ENCODE data around the gene MMP25. TPM values are rescaled to one million over a fixed set of nuclear protein-coding genes. Genes with fewer than 3 reads are reported as not detected.
A peak's percentile ranks its signal among the peaks of the same experiment; 100 is the strongest.

The MMP25 gene
- total and polyA plus RNA-seq, 2 donors (not counting 1 experiment from before 2014, with no cell fraction given), result 0.12 to 0.22 TPM

GRCh38 chr16:3042376-3042775, 4.0 kb upstream of the MMP25 start:
- no peak overlapping the region for H3K27ac Mint-ChIP-seq
- Histone ChIP-seq H3K36me3 (replicated peaks in 1 of 2; ENCODE audit: control extremely low read depth in 1 of 2, control insufficient read depth in 1 of 2, extremely low read depth in 1 of 2, insufficient read depth in 2 of 2, low read length in 1 of 2) (no peaks in the 10 kb centered on the region), H3K4me3 (ENCODE audit: control extremely low read depth in 1 of 5, extremely low read depth in 1 of 5, insufficient read depth in 1 of 5, low read depth in 2 of 5, low read length in 4 of 5) (no peak overlapping the region), H3K79me2 (ENCODE audit: control insufficient read depth, insufficient read depth, low read length) (no peaks in the 10 kb centered on the region), H3K9ac (ENCODE audit: low read length) (no peak overlapping the region), H3K27me3 (replicated peaks in 1 of 4; ENCODE audit: control extremely low read depth in 1 of 4, control insufficient read depth in 3 of 4, insufficient read depth in 4 of 4, low read length in 3 of 4) (peaks cover 0 to 74% (median 40%) of the 10 kb centered on the region in 4 experiments), H3K4me2 (replicated peaks; ENCODE audit: low read depth, low read length, poor library complexity, severe bottlenecking) (no peak overlapping the region), H3K27ac (ENCODE audit: low read length in 2 of 2) (no peak overlapping the region), H2AFZ (ENCODE audit: insufficient read depth, low read depth, low read length, poor library complexity, severe bottlenecking) (no peak overlapping the region), H4K20me1 (ENCODE audit: control insufficient read depth, insufficient read depth, low read length, poor library complexity, severe bottlenecking) (no peaks in the 10 kb centered on the region), H3K4me1 (ENCODE audit: control insufficient read depth in 2 of 2, insufficient read depth in 2 of 2, low read length in 2 of 2) (peaks cover 21 to 29% of the 10 kb centered on the region in 2 donors), H3K9me3 (ENCODE audit: control extremely low read depth in 1 of 3, control insufficient read depth in 2 of 3, insufficient read depth in 1 of 3, low read length in 2 of 3) (peaks cover 0 to 26% (median 0%) of the 10 kb centered on the region in 3 donors)
- H3K4me3 Mint-ChIP-seq, result no peak overlapping the region
- no peaks in the 10 kb centered on the region for H3K9me3 Mint-ChIP-seq (ENCODE audit: insufficient read depth)
- CTCF ChIA-PET, result interaction anchor here (2.9 to 5.3 kb wide), 2 partner anchors 9 to 14 kb away, joined by 14 to 35 read pairs; no protein-coding TSS in a partner anchor
- H3K27me3 Mint-ChIP-seq, result peaks cover 35% of the 10 kb centered on the region
- TF ChIP-seq EZH2 (IDR thresholded peaks at IDR 0.05; ENCODE audit: borderline replicate concordance, insufficient read depth, low read depth, low read length, poor library complexity, severe bottlenecking) (no peak), CTCF (IDR thresholded peaks at IDR 0.05) (no peak)
- POLR2A ChIA-PET, result interaction anchor here (0.6 kb wide), 1 partner anchor 66 kb away, joined by 4 read pairs; no protein-coding TSS in a partner anchor
- WGBS (ENCODE audit: insufficient coverage), result 100% methylated on average over 1 of the region's 3 CpGs
- DNase-seq (no peak), ATAC-seq (ENCODE audit: low read depth) (no peak)
- intact Hi-C loops (cut with micrococcal nuclease), result no loop called here
- H3K4me1 Mint-ChIP-seq, result peaks cover 11% of the 10 kb centered on the region

- CTCF ChIA-PET, result interaction anchor here (5.3 kb wide), 1 partner anchor 12 kb away, joined by 35 read pairs; no protein-coding TSS in a partner anchor
- Histone ChIP-seq H3K27ac (ENCODE audit: low read length in 2 of 2) (no peak overlapping the region), H3K36me3 (replicated peaks in 1 of 2; ENCODE audit: control extremely low read depth in 1 of 2, control insufficient read depth in 1 of 2, extremely low read depth in 1 of 2, insufficient read depth in 2 of 2, low read length in 1 of 2) (no peaks in the 10 kb centered on the region), H4K20me1 (ENCODE audit: control insufficient read depth, insufficient read depth, low read length, poor library complexity, severe bottlenecking) (no peaks in the 10 kb centered on the region), H3K27me3 (replicated peaks in 1 of 4; ENCODE audit: control extremely low read depth in 1 of 4, control insufficient read depth in 3 of 4, insufficient read depth in 4 of 4, low read length in 3 of 4) (peaks cover 0 to 73% (median 32%) of the 10 kb centered on the region in 4 experiments), H3K9me3 (ENCODE audit: control extremely low read depth in 1 of 3, control insufficient read depth in 2 of 3, insufficient read depth in 1 of 3, low read length in 2 of 3) (peaks cover 0 to 23% (median 0%) of the 10 kb centered on the region in 3 donors), H3K9ac (ENCODE audit: low read length) (no peak overlapping the region), H2AFZ (ENCODE audit: insufficient read depth, low read depth, low read length, poor library complexity, severe bottlenecking) (no peak overlapping the region), H3K79me2 (ENCODE audit: control insufficient read depth, insufficient read depth, low read length) (no peaks in the 10 kb centered on the region), H3K4me3 (ENCODE audit: control extremely low read depth in 1 of 5, extremely low read depth in 1 of 5, insufficient read depth in 1 of 5, low read depth in 2 of 5, low read length in 4 of 5) (no peak overlapping the region), H3K4me2 (replicated peaks; ENCODE audit: low read depth, low read length, poor library complexity, severe bottlenecking) (no peak overlapping the region), H3K4me1 (ENCODE audit: control insufficient read depth in 2 of 2, insufficient read depth in 2 of 2, low read length in 2 of 2) (peaks cover 21% of the 10 kb centered on the region in 2 donors)
- no peak overlapping the region for H3K27ac Mint-ChIP-seq
- POLR2A ChIA-PET, result interaction anchor here (0.6 kb wide), 1 partner anchor 247 kb away, joined by 4 read pairs; no protein-coding TSS in a partner anchor
- peaks cover 11% of the 10 kb centered on the region for H3K4me1 Mint-ChIP-seq
- H3K9me3 Mint-ChIP-seq (ENCODE audit: insufficient read depth), result no peaks in the 10 kb centered on the region
- H3K27me3 Mint-ChIP-seq, result peaks cover 34% of the 10 kb centered on the region
- intact Hi-C loops (cut with micrococcal nuclease), result loop anchor here (5.0 kb wide), 1 partner anchor 128 kb away; no protein-coding TSS in a partner anchor
- 87% methylated on average over 4 of the region's 6 CpGs for WGBS (ENCODE audit: insufficient coverage)
- peak overlapping the region; percentile 50 for H3K4me3 Mint-ChIP-seq
- ATAC-seq (ENCODE audit: low read depth) (no peak), DNase-seq (no peak)
- no peak for TF ChIP-seq EZH2 (IDR thresholded peaks at IDR 0.05; ENCODE audit: borderline replicate concordance, insufficient read depth, low read depth, low read length, poor library complexity, severe bottlenecking)
- TF ChIP-seq CTCF (IDR thresholded peaks at IDR 0.05), result no peak
Observed at GRCh38 chr16:3044708-3045107, 1.7 kb upstream of the MMP25 start.
